ENCODE measurements around the gene SELENOP. TPM values are rescaled to one million over a fixed set of nuclear protein-coding genes. Genes with fewer than 3 reads are reported as not detected.
A peak's percentile ranks its signal among the peaks of the same experiment; 100 is the strongest.

Gene SELENOP
- total and polyA plus RNA-seq, 2 experiments from 2014 or later, result 11.0 to 12.3 TPM

GRCh38 chr5:42810834-42811590 lies 680 bp downstream of the SELENOP start:
- Histone ChIP-seq H3K4me2 (peak overlapping the region; percentile 29), H3F3A (replicated peaks; ENCODE audit: low read depth) (no peaks in the 10 kb centered on the region), H3K9me2 (ENCODE audit: insufficient read depth) (no peaks in the 10 kb centered on the region), H3K4me3 (peak overlapping the region; percentile 20; the same call in 1 of the 2 replicates), H3K4me1 (ENCODE audit: insufficient read depth) (peaks cover 26% of the 10 kb centered on the region), H3K36me3 (ENCODE audit: insufficient read depth) (peaks cover 5% of the 10 kb centered on the region), H3K27ac (ENCODE audit: low read depth) (no peak overlapping the region), H4K20me1 (replicated peaks; ENCODE audit: insufficient read depth) (no peaks in the 10 kb centered on the region), H2AFZ (no peak overlapping the region), H3K27me3 (ENCODE audit: insufficient read depth) (no peaks in the 10 kb centered on the region), H3K79me2 (replicated peaks; ENCODE audit: insufficient read depth) (no peaks in the 10 kb centered on the region)
- Mint-ChIP-seq H3K4me3 (peak overlapping the region; percentile 63), H3K4me1 (peaks cover 44% of the 10 kb centered on the region), H3K27ac (peak overlapping the region; percentile 94), H3K27me3 (ENCODE audit: insufficient read depth, low read depth, poor library complexity) (peaks cover 3% of the 10 kb centered on the region), H3K36me3 (ENCODE audit: low read depth) (no peaks in the 10 kb centered on the region), H3K9me3 (no peaks in the 10 kb centered on the region)
- no peak for DNase-seq (ENCODE audit: low spot score)
- TF ChIP-seq, protein P1, sequence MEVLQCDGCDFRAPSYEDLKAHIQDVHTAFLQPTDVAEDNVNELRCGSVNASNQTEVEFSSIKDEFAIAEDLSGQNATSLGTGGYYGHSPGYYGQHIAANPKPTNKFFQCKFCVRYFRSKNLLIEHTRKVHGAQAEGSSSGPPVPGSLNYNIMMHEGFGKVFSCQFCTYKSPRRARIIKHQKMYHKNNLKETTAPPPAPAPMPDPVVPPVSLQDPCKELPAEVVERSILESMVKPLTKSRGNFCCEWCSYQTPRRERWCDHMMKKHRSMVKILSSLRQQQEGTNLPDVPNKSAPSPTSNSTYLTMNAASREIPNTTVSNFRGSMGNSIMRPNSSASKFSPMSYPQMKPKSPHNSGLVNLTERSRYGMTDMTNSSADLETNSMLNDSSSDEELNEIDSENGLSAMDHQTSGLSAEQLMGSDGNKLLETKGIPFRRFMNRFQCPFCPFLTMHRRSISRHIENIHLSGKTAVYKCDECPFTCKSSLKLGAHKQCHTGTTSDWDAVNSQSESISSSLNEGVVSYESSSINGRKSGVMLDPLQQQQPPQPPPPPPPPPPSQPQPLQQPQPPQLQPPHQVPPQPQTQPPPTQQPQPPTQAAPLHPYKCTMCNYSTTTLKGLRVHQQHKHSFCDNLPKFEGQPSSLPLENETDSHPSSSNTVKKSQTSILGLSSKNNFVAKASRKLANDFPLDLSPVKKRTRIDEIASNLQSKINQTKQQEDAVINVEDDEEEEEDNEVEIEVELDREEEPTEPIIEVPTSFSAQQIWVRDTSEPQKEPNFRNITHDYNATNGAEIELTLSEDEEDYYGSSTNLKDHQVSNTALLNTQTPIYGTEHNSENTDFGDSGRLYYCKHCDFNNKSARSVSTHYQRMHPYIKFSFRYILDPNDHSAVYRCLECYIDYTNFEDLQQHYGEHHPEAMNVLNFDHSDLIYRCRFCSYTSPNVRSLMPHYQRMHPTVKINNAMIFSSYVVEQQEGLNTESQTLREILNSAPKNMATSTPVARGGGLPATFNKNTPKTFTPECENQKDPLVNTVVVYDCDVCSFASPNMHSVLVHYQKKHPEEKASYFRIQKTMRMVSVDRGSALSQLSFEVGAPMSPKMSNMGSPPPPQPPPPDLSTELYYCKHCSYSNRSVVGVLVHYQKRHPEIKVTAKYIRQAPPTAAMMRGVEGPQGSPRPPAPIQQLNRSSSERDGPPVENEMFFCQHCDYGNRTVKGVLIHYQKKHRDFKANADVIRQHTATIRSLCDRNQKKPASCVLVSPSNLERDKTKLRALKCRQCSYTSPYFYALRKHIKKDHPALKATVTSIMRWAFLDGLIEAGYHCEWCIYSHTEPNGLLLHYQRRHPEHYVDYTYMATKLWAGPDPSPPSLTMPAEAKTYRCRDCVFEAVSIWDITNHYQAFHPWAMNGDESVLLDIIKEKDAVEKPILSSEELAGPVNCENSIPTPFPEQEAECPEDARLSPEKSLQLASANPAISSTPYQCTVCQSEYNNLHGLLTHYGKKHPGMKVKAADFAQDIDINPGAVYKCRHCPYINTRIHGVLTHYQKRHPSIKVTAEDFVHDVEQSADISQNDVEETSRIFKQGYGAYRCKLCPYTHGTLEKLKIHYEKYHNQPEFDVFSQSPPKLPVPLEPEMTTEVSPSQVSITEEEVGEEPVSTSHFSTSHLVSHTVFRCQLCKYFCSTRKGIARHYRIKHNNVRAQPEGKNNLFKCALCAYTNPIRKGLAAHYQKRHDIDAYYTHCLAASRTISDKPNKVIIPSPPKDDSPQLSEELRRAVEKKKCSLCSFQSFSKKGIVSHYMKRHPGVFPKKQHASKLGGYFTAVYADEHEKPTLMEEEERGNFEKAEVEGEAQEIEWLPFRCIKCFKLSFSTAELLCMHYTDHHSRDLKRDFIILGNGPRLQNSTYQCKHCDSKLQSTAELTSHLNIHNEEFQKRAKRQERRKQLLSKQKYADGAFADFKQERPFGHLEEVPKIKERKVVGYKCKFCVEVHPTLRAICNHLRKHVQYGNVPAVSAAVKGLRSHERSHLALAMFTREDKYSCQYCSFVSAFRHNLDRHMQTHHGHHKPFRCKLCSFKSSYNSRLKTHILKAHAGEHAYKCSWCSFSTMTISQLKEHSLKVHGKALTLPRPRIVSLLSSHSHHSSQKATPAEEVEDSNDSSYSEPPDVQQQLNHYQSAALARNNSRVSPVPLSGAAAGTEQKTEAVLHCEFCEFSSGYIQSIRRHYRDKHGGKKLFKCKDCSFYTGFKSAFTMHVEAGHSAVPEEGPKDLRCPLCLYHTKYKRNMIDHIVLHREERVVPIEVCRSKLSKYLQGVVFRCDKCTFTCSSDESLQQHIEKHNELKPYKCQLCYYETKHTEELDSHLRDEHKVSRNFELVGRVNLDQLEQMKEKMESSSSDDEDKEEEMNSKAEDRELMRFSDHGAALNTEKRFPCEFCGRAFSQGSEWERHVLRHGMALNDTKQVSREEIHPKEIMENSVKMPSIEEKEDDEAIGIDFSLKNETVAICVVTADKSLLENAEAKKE (CRISPR knock-in tag; IDR thresholded peaks at IDR 0.05), result no peak
- TF ChIP-seq, protein P2, sequence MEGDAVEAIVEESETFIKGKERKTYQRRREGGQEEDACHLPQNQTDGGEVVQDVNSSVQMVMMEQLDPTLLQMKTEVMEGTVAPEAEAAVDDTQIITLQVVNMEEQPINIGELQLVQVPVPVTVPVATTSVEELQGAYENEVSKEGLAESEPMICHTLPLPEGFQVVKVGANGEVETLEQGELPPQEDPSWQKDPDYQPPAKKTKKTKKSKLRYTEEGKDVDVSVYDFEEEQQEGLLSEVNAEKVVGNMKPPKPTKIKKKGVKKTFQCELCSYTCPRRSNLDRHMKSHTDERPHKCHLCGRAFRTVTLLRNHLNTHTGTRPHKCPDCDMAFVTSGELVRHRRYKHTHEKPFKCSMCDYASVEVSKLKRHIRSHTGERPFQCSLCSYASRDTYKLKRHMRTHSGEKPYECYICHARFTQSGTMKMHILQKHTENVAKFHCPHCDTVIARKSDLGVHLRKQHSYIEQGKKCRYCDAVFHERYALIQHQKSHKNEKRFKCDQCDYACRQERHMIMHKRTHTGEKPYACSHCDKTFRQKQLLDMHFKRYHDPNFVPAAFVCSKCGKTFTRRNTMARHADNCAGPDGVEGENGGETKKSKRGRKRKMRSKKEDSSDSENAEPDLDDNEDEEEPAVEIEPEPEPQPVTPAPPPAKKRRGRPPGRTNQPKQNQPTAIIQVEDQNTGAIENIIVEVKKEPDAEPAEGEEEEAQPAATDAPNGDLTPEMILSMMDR (conservative IDR thresholded peaks at IDR 0.05; ENCODE audit: low read depth in 2 of 2), result no peak
- no peak for TF ChIP-seq EZH2 (IDR thresholded peaks at IDR 0.05; ENCODE audit: low read depth, unreplicated experiment)
- no peak for TF ChIP-seq NANOG (IDR thresholded peaks at IDR 0.05; ENCODE audit: borderline replicate concordance)
- TF ChIP-seq EZH2phosphoT487 (IDR thresholded peaks at IDR 0.05; ENCODE audit: unreplicated experiment), result no peak
- no peak for TF ChIP-seq STAT1 (IDR thresholded peaks at IDR 0.05; ENCODE audit: unreplicated experiment)
- no peak for TF ChIP-seq ETS1 (IDR thresholded peaks at IDR 0.05)
- TF ChIP-seq POLR2AphosphoS5 (IDR thresholded peaks at IDR 0.05; ENCODE audit: low read depth), result no peak
- TF ChIP-seq ZNF331 (CRISPR knock-in tag; IDR thresholded peaks at IDR 0.05; ENCODE audit: low read depth), result no peak
- TF ChIP-seq ZNF114 (CRISPR knock-in tag; IDR thresholded peaks at IDR 0.05), result no peak
- TF ChIP-seq, protein P3, sequence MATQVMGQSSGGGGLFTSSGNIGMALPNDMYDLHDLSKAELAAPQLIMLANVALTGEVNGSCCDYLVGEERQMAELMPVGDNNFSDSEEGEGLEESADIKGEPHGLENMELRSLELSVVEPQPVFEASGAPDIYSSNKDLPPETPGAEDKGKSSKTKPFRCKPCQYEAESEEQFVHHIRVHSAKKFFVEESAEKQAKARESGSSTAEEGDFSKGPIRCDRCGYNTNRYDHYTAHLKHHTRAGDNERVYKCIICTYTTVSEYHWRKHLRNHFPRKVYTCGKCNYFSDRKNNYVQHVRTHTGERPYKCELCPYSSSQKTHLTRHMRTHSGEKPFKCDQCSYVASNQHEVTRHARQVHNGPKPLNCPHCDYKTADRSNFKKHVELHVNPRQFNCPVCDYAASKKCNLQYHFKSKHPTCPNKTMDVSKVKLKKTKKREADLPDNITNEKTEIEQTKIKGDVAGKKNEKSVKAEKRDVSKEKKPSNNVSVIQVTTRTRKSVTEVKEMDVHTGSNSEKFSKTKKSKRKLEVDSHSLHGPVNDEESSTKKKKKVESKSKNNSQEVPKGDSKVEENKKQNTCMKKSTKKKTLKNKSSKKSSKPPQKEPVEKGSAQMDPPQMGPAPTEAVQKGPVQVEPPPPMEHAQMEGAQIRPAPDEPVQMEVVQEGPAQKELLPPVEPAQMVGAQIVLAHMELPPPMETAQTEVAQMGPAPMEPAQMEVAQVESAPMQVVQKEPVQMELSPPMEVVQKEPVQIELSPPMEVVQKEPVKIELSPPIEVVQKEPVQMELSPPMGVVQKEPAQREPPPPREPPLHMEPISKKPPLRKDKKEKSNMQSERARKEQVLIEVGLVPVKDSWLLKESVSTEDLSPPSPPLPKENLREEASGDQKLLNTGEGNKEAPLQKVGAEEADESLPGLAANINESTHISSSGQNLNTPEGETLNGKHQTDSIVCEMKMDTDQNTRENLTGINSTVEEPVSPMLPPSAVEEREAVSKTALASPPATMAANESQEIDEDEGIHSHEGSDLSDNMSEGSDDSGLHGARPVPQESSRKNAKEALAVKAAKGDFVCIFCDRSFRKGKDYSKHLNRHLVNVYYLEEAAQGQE (IDR thresholded peaks at IDR 0.05; ENCODE audit: unreplicated experiment), result no peak
- TF ChIP-seq CREB1 (CRISPR knock-in tag; IDR thresholded peaks at IDR 0.05; ENCODE audit: low read depth), result no peak
- no peak for TF ChIP-seq JUNB (IDR thresholded peaks at IDR 0.05; ENCODE audit: unreplicated experiment)
- no peak for ATAC-seq
